Natural killer cell (primary cell): ENCODE measurements around the gene NSMCE3. TPM values are rescaled to one million over a fixed set of nuclear protein-coding genes. Genes with fewer than 3 reads are reported as not detected.

Experiments
- ATAC-seq, 3 donors: fragments of 150-1000 bp in 2 of 3; fragments of 200-7000 bp in 1 of 3; cut with Tn5 transposase; 1 replicate in 1 of 3; 2 replicates in 2 of 3; pipeline ENCODE4 v1.10.0; 2021; ENCODE audit warnings: mild to moderate bottlenecking in 2 of 3, moderate library complexity in 2 of 3
- DNase-seq, 2 donors: peaks; one replicate each; pipeline versions ENCODE4 v3.0.0 to v3.0.0-alpha.2; 2013 to 2021; ENCODE audit warnings: mixed read lengths in 1 of 2
- H3K27ac ChIP-seq: one replicate; pipeline ENCODE4 v1.5.1; 2013; ENCODE audit warnings: mild to moderate bottlenecking, low read length
- H3K27me3 ChIP-seq: one replicate; pipeline ENCODE4 v1.6.1; 2013; ENCODE audit warnings: low read length; ENCODE audit not compliant: control insufficient read depth, insufficient read depth
- H3K36me3 ChIP-seq: one replicate; pipeline ENCODE4 v1.6.1; 2013; ENCODE audit warnings: low read length; ENCODE audit not compliant: control insufficient read depth, insufficient read depth
- H3K4me1 ChIP-seq: one replicate; pipeline ENCODE4 v1.6.1; 2013; ENCODE audit warnings: low read length; ENCODE audit not compliant: control insufficient read depth, insufficient read depth
- H3K4me3 ChIP-seq: one replicate; pipeline ENCODE4 v1.5.1; 2013; ENCODE audit warnings: low read length
- H3K9me3 ChIP-seq: one replicate; pipeline ENCODE4 v1.6.1; 2013; ENCODE audit warnings: low read length; ENCODE audit not compliant: control insufficient read depth, insufficient read depth
- H3K27ac Mint-ChIP-seq, 2 donors: one replicate each; pipeline ENCODE4 v1.8.0; 2022; ENCODE audit warnings: mild to moderate bottlenecking in 2 of 2, mixed read lengths in 2 of 2, moderate library complexity in 1 of 2
- H3K27me3 Mint-ChIP-seq, 2 donors: one replicate each; pipeline ENCODE4 v1.8.0; 2022; ENCODE audit warnings: low read depth in 2 of 2, mixed read lengths in 2 of 2
- H3K36me3 Mint-ChIP-seq: one replicate; pipeline ENCODE4 v1.8.0; 2022; ENCODE audit warnings: mixed read lengths
- H3K4me1 Mint-ChIP-seq, 2 donors: one replicate each; pipeline ENCODE4 v1.8.0; 2022; ENCODE audit warnings: mixed read lengths in 2 of 2
- H3K4me3 Mint-ChIP-seq: one replicate; pipeline ENCODE4 v1.8.0; 2022; ENCODE audit warnings: mild to moderate bottlenecking, moderate library complexity, mixed read lengths
- H3K9me3 Mint-ChIP-seq, 2 donors: one replicate each; pipeline ENCODE4 v1.8.0; 2022; ENCODE audit warnings: mixed read lengths in 2 of 2
- WGBS: methylation state at CpG from one replicate; pipeline ENCODE4 v1.1.7; 2013; ENCODE audit warnings: missing lambda C conversion rate; ENCODE audit not compliant: insufficient coverage; 5-methylcytosine and 5-hydroxymethylcytosine counted together
- intact Hi-C: fragments of 100-400 bp; cut with micrococcal nuclease; formaldehyde crosslinking; loops from one replicate; pipeline ENCODE4 v1.14.2; 2022
- total RNA-seq, 4 donors: library from RNA; stranded (reverse); fragments of 120-200 nt in 1 of 4; gene quantifications; one replicate each; pipeline versions ENCODE4 v1.2.3 to v1.2.4, GENCODE V29; 2013 to 2022
- TF ChIP-seq, protein P1 (sequence below): fragments of 200-600 bp; IDR thresholded peaks from one replicate; pipeline ENCODE4 v1.8.0; 2022; ENCODE audit warnings: antibody characterized with exemption

NSMCE3 gene
- total RNA-seq, 3 donors from 2014 or later (not counting 1 experiment from before 2014, with no cell fraction given), result 20.6 to 28.0 (median 22.0) TPM

DNA sequence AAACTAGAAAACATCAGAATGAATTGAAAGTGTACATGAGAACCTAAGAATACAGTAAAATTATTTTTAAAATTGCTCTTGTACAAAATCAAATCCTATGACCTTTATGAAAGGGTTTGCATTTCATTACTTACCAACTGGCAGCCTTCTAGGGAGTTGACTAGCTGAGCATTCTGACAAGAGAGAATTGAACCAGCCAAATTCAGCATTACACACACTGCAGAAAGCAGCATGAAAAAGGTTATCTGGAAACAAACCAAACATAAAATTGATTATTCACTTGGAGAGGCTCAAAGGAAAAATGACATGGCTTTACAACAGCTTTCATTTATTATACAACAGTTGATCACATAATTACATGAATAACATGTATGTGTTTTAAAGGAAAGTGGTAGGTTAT is 17.4 kb downstream of the NSMCE3 start:
- no peaks in the 10 kb centered on the region for H3K9me3 Mint-ChIP-seq
- peaks cover 0 to 6% of the 10 kb centered on the region in 2 donors for H3K27me3 Mint-ChIP-seq
- Histone ChIP-seq H3K27ac (no peak overlapping the region), H3K36me3 (no peaks in the 10 kb centered on the region), H3K27me3 (no peaks in the 10 kb centered on the region), H3K4me3 (no peak overlapping the region), H3K9me3 (no peaks in the 10 kb centered on the region), H3K4me1 (no peaks in the 10 kb centered on the region)
- intact Hi-C loops, result no loop called here
- H3K4me1 Mint-ChIP-seq, result no peaks in the 10 kb centered on the region
- DNase-seq, result no peak
- TF ChIP-seq, protein P1, sequence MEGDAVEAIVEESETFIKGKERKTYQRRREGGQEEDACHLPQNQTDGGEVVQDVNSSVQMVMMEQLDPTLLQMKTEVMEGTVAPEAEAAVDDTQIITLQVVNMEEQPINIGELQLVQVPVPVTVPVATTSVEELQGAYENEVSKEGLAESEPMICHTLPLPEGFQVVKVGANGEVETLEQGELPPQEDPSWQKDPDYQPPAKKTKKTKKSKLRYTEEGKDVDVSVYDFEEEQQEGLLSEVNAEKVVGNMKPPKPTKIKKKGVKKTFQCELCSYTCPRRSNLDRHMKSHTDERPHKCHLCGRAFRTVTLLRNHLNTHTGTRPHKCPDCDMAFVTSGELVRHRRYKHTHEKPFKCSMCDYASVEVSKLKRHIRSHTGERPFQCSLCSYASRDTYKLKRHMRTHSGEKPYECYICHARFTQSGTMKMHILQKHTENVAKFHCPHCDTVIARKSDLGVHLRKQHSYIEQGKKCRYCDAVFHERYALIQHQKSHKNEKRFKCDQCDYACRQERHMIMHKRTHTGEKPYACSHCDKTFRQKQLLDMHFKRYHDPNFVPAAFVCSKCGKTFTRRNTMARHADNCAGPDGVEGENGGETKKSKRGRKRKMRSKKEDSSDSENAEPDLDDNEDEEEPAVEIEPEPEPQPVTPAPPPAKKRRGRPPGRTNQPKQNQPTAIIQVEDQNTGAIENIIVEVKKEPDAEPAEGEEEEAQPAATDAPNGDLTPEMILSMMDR, result no peak
- no peak overlapping the region for H3K27ac Mint-ChIP-seq
- ATAC-seq, result no peak
- H3K4me3 Mint-ChIP-seq, result no peak overlapping the region
- H3K36me3 Mint-ChIP-seq, result no peaks in the 10 kb centered on the region

DNA sequence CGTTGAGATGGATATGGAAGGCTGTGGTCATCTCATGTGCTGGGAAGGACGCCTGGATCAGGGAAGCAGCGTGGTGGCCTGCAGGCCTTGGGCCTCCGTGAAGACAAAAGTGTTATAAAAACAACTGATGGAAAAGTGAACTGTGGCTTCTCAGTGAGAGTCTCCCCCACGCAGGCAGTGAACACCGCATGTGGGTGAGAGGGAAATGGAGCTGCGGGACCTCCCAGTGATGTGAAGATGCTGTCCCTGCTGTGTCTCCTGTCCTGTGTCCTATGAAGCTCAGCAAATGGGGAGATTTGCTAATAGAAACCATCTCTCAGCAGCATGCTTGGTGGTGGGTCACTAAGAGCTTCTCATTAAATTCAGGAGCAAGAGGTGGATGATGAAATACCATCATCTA is 25.1 kb downstream of the NSMCE3 start:
- peaks cover 4% of the 10 kb centered on the region for H3K27me3 ChIP-seq
- H3K9me3 Mint-ChIP-seq, result no peaks in the 10 kb centered on the region
- DNase-seq (no peak), ATAC-seq (no peak)
- H3K4me1 ChIP-seq, result no peaks in the 10 kb centered on the region
- intact Hi-C loops, result loop anchor here (5.0 kb wide), 1 partner anchor 48 kb away; no protein-coding TSS in a partner anchor
- WGBS, result 92% methylated on average over 7 of the region's 7 CpGs
- H3K27me3 Mint-ChIP-seq, result peaks cover 12 to 23% of the 10 kb centered on the region in 2 donors
- no peaks in the 10 kb centered on the region for H3K36me3 Mint-ChIP-seq
- TF ChIP-seq, protein P1, result no peak
- H3K4me3 Mint-ChIP-seq, result no peak overlapping the region
- no peaks in the 10 kb centered on the region for H3K36me3 ChIP-seq
- H3K27ac Mint-ChIP-seq, result no peak overlapping the region
- H3K4me3 ChIP-seq, result no peak overlapping the region
- no peak overlapping the region for H3K27ac ChIP-seq
- H3K9me3 ChIP-seq, result no peaks in the 10 kb centered on the region
- no peaks in the 10 kb centered on the region for H3K4me1 Mint-ChIP-seq

DNA sequence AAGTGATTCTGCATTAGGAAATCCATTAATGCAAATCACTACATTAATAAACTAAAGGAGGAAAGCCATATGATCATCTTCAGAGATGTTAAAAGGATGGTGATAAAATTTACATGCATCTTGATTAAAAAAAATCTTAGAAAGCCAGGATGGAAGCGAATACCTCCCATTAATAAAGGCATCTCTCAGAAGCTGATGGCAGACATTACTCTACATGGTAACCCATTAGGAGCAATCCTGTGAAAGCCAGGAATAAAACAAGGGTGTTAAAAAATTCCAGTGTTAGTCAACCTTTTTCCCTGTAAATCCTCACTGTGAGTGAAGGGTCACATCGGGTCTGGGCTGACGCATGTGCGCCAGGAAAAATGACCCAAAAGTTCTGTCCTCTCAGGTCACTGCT is 25.5 kb downstream of the NSMCE3 start:
- Histone ChIP-seq H3K27ac (no peak overlapping the region), H3K9me3 (no peaks in the 10 kb centered on the region), H3K27me3 (peaks cover 4% of the 10 kb centered on the region), H3K4me1 (no peaks in the 10 kb centered on the region), H3K36me3 (no peaks in the 10 kb centered on the region), H3K4me3 (no peak overlapping the region)
- TF ChIP-seq, protein P1, result no peak
- H3K4me1 Mint-ChIP-seq, result no peaks in the 10 kb centered on the region
- DNase-seq, result no peak
- intact Hi-C loops, result loop anchor here (5.0 kb wide), 1 partner anchor 48 kb away; no protein-coding TSS in a partner anchor
- H3K36me3 Mint-ChIP-seq, result no peaks in the 10 kb centered on the region
- WGBS, result 83% methylated on average over 4 of the region's 4 CpGs
- H3K4me3 Mint-ChIP-seq, result no peak overlapping the region
- H3K9me3 Mint-ChIP-seq, result no peaks in the 10 kb centered on the region
- peaks cover 11 to 23% of the 10 kb centered on the region in 2 donors for H3K27me3 Mint-ChIP-seq
- no peak for ATAC-seq
- no peak overlapping the region for H3K27ac Mint-ChIP-seq
